GM23338 (cell line): ENCODE measurements around the gene ZBTB18. TPM values are rescaled to one million over a fixed set of nuclear protein-coding genes. Genes with fewer than 3 reads are reported as not detected.

Experiments
- ATAC-seq: fragments of 200-7000 bp; cut with Tn5 transposase; 3 replicates; pipeline ENCODE4 v1.9.1; 2020
- DNase-seq: peaks from one replicate; pipeline ENCODE4 v3.0.0-alpha.2; 2015; ENCODE audit warnings: low spot score
- H2AFZ ChIP-seq: fragments of 200-600 bp; sonication (generic); 2 replicates; pipeline ENCODE4 v1.8.0; 2016; ENCODE audit warnings: antibody characterized with exemption, mild to moderate bottlenecking, moderate library complexity
- H3F3A ChIP-seq: fragments of 200-600 bp; sonication (generic); replicated peaks from 2 replicates; pipeline ENCODE4 v1.8.0; 2017; ENCODE audit warnings: antibody characterized with exemption, mixed run types, low read depth
- H3K27ac ChIP-seq: fragments of 200-600 bp; sonication (generic); 2 replicates; pipeline ENCODE4 v1.6.1; 2016; ENCODE audit warnings: low read depth
- H3K27me3 ChIP-seq: fragments of 200-600 bp; sonication (generic); 2 replicates; pipeline ENCODE4 v1.8.0; 2016; ENCODE audit warnings: mild to moderate bottlenecking, mixed run types, moderate library complexity; ENCODE audit not compliant: insufficient read depth
- H3K36me3 ChIP-seq: fragments of 200-600 bp; sonication (generic); 2 replicates; pipeline ENCODE4 v1.8.0; 2016; ENCODE audit warnings: mild to moderate bottlenecking; ENCODE audit not compliant: insufficient read depth
- H3K4me1 ChIP-seq: fragments of 200-600 bp; sonication (generic); 2 replicates; pipeline ENCODE4 v1.8.0; 2016; ENCODE audit warnings: mild to moderate bottlenecking, moderate library complexity; ENCODE audit not compliant: insufficient read depth
- H3K4me2 ChIP-seq: fragments of 200-600 bp; sonication (generic); 2 replicates; pipeline ENCODE4 v1.7.1; 2017; ENCODE audit warnings: mixed run types
- H3K4me3 ChIP-seq: fragments of 200-600 bp; sonication (generic); 2 replicates; pipeline ENCODE4 v1.6.1; 2016; ENCODE audit warnings: mixed run types
- H3K79me2 ChIP-seq: fragments of 200-600 bp; sonication (generic); replicated peaks from 2 replicates; pipeline ENCODE4 v1.8.0; 2017; ENCODE audit warnings: mild to moderate bottlenecking; ENCODE audit not compliant: insufficient read depth
- H3K9me2 ChIP-seq: fragments of 200-600 bp; sonication (generic); 2 replicates; pipeline ENCODE4 v1.8.0; 2017; ENCODE audit not compliant: insufficient read depth
- H4K20me1 ChIP-seq: fragments of 200-600 bp; sonication (generic); replicated peaks from 2 replicates; pipeline ENCODE4 v1.8.0; 2017; ENCODE audit warnings: mild to moderate bottlenecking; ENCODE audit not compliant: insufficient read depth
- H3K27ac Mint-ChIP-seq: 2 replicates; pipeline ENCODE4 v1.8.0; 2020; ENCODE audit warnings: inconsistent platforms, mild to moderate bottlenecking, moderate library complexity, mixed read lengths
- H3K27me3 Mint-ChIP-seq: 3 replicates; pipeline ENCODE4 v1.8.0; 2022; ENCODE audit warnings: low read depth, mild to moderate bottlenecking, moderate library complexity, mixed read lengths, inconsistent platforms; ENCODE audit not compliant: insufficient read depth, poor library complexity
- H3K36me3 Mint-ChIP-seq: 3 replicates; pipeline ENCODE4 v1.8.0; 2021; ENCODE audit warnings: low read depth, mild to moderate bottlenecking, inconsistent platforms, moderate library complexity, mixed read lengths
- H3K4me1 Mint-ChIP-seq: 3 replicates; pipeline ENCODE4 v1.8.0; 2020; ENCODE audit warnings: mild to moderate bottlenecking, inconsistent platforms, mixed read lengths
- H3K4me3 Mint-ChIP-seq: 3 replicates; pipeline ENCODE4 v1.8.0; 2021; ENCODE audit warnings: moderate library complexity, mild to moderate bottlenecking, inconsistent platforms, mixed read lengths
- H3K9me3 Mint-ChIP-seq: 3 replicates; pipeline ENCODE4 v1.8.0; 2020; ENCODE audit warnings: moderate library complexity, mild to moderate bottlenecking, inconsistent platforms, mixed read lengths
- CREB1 ChIP-seq: fragments of 250-450 bp; sonication (Bioruptor Pico); IDR thresholded peaks from 2 replicates; pipeline ENCODE4 v1.5.0; 2020; ENCODE audit warnings: low read depth, mild to moderate bottlenecking, moderate library complexity
- EZH2 ChIP-seq: fragments of 200-600 bp; sonication (generic); IDR thresholded peaks from one replicate; pipeline ENCODE4 v1.8.0; 2017; ENCODE audit warnings: antibody characterized with exemption, mild to moderate bottlenecking, low read depth; ENCODE audit not compliant: unreplicated experiment
- JUNB ChIP-seq: IDR thresholded peaks from one replicate; pipeline ENCODE4 v1.6.1; 2016; ENCODE audit warnings: antibody characterized with exemption; ENCODE audit not compliant: unreplicated experiment
- POLR2AphosphoS5 ChIP-seq: IDR thresholded peaks from 2 replicates; pipeline ENCODE4 v1.6.1; 2016; ENCODE audit warnings: antibody characterized with exemption, low read depth
- STAT1 ChIP-seq: IDR thresholded peaks from one replicate; pipeline ENCODE4 v1.6.1; 2016; ENCODE audit warnings: antibody characterized with exemption; ENCODE audit not compliant: unreplicated experiment
- ZNF114 ChIP-seq: fragments of 250-450 bp; sonication (Bioruptor Pico); IDR thresholded peaks from 2 replicates; pipeline ENCODE4 v1.5.0; 2020; ENCODE audit warnings: mild to moderate bottlenecking, moderate library complexity
- ZNF331 ChIP-seq: fragments of 250-450 bp; sonication (Bioruptor Pico); IDR thresholded peaks from 2 replicates; pipeline ENCODE4 v1.5.0; 2020; ENCODE audit warnings: low read depth, mild to moderate bottlenecking, moderate library complexity
- polyA plus RNA-seq: library from polyadenylated mRNA; unstranded; fragments of >200 nt; fragmentation: Nextera tagmentation; extraction: Ambion mirVana; gene quantifications from 2 replicates; pipeline ENCODE4 v1.2.1, GENCODE V29; 2016
- total RNA-seq: library from RNA; depleted of rRNA; stranded (reverse); fragments of >200 nt; shearing (Covaris generic); gene quantifications from 2 replicates; pipeline ENCODE4 v1.2.3, GENCODE V29; 2014
- TF ChIP-seq, protein P1 (sequence below), 2 experiments: fragments of 200-600 bp in 1 of 2; sonication (generic) in 1 of 2; conservative IDR thresholded peaks; 2 replicates each; pipeline versions ENCODE4 v1.5.1 to v1.6.1; 2016 to 2017; ENCODE audit warnings: antibody characterized with exemption in 2 of 2, low read depth in 2 of 2, mild to moderate bottlenecking in 2 of 2, moderate library complexity in 1 of 2
- TF ChIP-seq, protein P2 (sequence below): IDR thresholded peaks from one replicate; pipeline ENCODE4 v1.6.1; 2018; ENCODE audit warnings: antibody characterized with exemption; ENCODE audit not compliant: unreplicated experiment

Gene ZBTB18
- total and polyA plus RNA-seq, 2 experiments from 2014 or later: 5.5 to 12.2 TPM

DNA sequence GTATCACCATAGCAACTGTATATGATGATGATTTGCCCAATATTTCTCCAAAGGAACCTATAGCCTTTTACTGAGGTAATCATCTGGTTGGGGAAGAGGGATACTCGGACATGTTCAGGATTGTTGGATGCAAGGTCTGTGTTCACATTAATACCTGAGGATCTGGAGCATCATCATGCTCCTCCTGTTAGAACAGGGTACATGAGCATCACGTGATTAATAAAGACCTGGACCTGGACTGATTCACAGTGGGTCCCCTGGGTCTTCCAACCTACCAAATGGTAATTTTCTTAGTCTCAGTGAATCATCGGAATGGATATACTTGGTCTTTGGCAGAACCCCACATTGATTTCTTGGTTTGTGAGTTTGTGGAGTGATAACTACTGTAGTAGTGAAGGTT lies 45.6 kb upstream of the ZBTB18 start:
- no peak for TF ChIP-seq EZH2
- TF ChIP-seq, protein P1, sequence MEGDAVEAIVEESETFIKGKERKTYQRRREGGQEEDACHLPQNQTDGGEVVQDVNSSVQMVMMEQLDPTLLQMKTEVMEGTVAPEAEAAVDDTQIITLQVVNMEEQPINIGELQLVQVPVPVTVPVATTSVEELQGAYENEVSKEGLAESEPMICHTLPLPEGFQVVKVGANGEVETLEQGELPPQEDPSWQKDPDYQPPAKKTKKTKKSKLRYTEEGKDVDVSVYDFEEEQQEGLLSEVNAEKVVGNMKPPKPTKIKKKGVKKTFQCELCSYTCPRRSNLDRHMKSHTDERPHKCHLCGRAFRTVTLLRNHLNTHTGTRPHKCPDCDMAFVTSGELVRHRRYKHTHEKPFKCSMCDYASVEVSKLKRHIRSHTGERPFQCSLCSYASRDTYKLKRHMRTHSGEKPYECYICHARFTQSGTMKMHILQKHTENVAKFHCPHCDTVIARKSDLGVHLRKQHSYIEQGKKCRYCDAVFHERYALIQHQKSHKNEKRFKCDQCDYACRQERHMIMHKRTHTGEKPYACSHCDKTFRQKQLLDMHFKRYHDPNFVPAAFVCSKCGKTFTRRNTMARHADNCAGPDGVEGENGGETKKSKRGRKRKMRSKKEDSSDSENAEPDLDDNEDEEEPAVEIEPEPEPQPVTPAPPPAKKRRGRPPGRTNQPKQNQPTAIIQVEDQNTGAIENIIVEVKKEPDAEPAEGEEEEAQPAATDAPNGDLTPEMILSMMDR (conservative IDR thresholded peaks at IDR 0.05; ENCODE audit: low read depth in 2 of 2): no peak
- TF ChIP-seq, protein P2, sequence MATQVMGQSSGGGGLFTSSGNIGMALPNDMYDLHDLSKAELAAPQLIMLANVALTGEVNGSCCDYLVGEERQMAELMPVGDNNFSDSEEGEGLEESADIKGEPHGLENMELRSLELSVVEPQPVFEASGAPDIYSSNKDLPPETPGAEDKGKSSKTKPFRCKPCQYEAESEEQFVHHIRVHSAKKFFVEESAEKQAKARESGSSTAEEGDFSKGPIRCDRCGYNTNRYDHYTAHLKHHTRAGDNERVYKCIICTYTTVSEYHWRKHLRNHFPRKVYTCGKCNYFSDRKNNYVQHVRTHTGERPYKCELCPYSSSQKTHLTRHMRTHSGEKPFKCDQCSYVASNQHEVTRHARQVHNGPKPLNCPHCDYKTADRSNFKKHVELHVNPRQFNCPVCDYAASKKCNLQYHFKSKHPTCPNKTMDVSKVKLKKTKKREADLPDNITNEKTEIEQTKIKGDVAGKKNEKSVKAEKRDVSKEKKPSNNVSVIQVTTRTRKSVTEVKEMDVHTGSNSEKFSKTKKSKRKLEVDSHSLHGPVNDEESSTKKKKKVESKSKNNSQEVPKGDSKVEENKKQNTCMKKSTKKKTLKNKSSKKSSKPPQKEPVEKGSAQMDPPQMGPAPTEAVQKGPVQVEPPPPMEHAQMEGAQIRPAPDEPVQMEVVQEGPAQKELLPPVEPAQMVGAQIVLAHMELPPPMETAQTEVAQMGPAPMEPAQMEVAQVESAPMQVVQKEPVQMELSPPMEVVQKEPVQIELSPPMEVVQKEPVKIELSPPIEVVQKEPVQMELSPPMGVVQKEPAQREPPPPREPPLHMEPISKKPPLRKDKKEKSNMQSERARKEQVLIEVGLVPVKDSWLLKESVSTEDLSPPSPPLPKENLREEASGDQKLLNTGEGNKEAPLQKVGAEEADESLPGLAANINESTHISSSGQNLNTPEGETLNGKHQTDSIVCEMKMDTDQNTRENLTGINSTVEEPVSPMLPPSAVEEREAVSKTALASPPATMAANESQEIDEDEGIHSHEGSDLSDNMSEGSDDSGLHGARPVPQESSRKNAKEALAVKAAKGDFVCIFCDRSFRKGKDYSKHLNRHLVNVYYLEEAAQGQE: no peak
- TF ChIP-seq ZNF114 (CRISPR knock-in tag): no peak
- TF ChIP-seq JUNB: no peak
- no peak for TF ChIP-seq ZNF331 (CRISPR knock-in tag)
- TF ChIP-seq STAT1: no peak
- no peak for TF ChIP-seq POLR2AphosphoS5
- H3K27me3 ChIP-seq: no peaks in the 10 kb centered on the region
- no peak overlapping the region for H2AFZ ChIP-seq
- no peaks in the 10 kb centered on the region for H4K20me1 ChIP-seq
- no peaks in the 10 kb centered on the region for H3F3A ChIP-seq
- no peaks in the 10 kb centered on the region for H3K27me3 Mint-ChIP-seq
- no peak overlapping the region for H3K27ac Mint-ChIP-seq
- H3K4me3 Mint-ChIP-seq: no peak overlapping the region
- no peaks in the 10 kb centered on the region for H3K9me3 Mint-ChIP-seq
- DNase-seq (no peak), ATAC-seq (no peak)
- peaks cover 13% of the 10 kb centered on the region for H3K9me2 ChIP-seq
- H3K4me1 Mint-ChIP-seq: peaks cover 2% of the 10 kb centered on the region
- peaks cover 2% of the 10 kb centered on the region; the same call in 1 of the 2 replicates for H3K4me1 ChIP-seq
- H3K27ac ChIP-seq: no peak overlapping the region
- no peak overlapping the region for H3K4me3 ChIP-seq
- H3K36me3 Mint-ChIP-seq: no peaks in the 10 kb centered on the region
- no peak overlapping the region for H3K4me2 ChIP-seq
- H3K36me3 ChIP-seq: no peaks in the 10 kb centered on the region
- no peaks in the 10 kb centered on the region for H3K79me2 ChIP-seq

DNA sequence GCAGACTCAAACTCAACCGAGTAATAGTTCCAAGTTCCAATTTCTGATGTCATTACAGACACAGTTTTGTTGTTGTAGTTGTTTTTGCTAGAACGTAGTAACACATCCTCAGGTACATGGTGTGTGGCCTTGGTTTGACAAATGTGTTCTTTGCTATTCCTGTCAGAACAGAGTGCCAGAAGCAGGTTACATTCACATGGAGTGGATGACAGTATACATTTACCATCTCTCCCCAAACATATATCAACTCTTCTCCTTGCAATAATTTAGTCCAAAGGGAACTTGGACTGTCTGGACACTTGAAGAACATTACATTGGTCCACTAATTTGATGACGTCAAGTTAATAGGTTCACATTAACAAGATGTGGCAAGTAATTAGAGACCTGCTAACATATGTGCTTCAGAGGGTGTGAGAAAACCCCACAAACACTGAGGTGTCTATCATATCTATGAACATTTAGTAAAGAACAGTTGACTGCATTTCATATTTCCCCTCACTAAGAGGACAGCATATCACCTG lies 44.6 kb upstream of the ZBTB18 start:
- Histone ChIP-seq H2AFZ (no peak overlapping the region), H4K20me1 (no peaks in the 10 kb centered on the region), H3K27me3 (no peaks in the 10 kb centered on the region), H3K79me2 (no peaks in the 10 kb centered on the region), H3F3A (no peaks in the 10 kb centered on the region), H3K36me3 (no peaks in the 10 kb centered on the region), H3K9me2 (peaks cover 13% of the 10 kb centered on the region), H3K4me3 (no peak overlapping the region), H3K27ac (no peak overlapping the region), H3K4me1 (peaks cover 11% of the 10 kb centered on the region), H3K4me2 (no peak overlapping the region)
- no peaks in the 10 kb centered on the region for H3K27me3 Mint-ChIP-seq
- no peaks in the 10 kb centered on the region for H3K36me3 Mint-ChIP-seq
- H3K4me3 Mint-ChIP-seq: no peak overlapping the region
- H3K27ac Mint-ChIP-seq: no peak overlapping the region
- no peak for ATAC-seq
- H3K4me1 Mint-ChIP-seq: peaks cover 7% of the 10 kb centered on the region
- H3K9me3 Mint-ChIP-seq: no peaks in the 10 kb centered on the region
- no peak for TF ChIP-seq ZNF331 (CRISPR knock-in tag)
- TF ChIP-seq, protein P1 (conservative IDR thresholded peaks at IDR 0.05; ENCODE audit: low read depth in 2 of 2): no peak
- no peak for TF ChIP-seq CREB1
- TF ChIP-seq POLR2AphosphoS5: no peak
- TF ChIP-seq ZNF114 (CRISPR knock-in tag): no peak
- TF ChIP-seq STAT1: no peak
- DNase-seq: no peak
